NB4 (cell line): Measurements from ENCODE around the gene CDK11B.

ENCODE experiments used
- CTCF ChIP-seq: IDR thresholded peaks from one replicate; pipeline ENCODE4 v1.5.1; 2012; ENCODE audit warnings: low read depth, low read length
- MYC ChIP-seq: IDR thresholded peaks from 2 replicates; pipeline ENCODE4 v1.6.1; 2011; ENCODE audit warnings: low read depth, low read length
- POLR2A ChIP-seq: IDR thresholded peaks from 2 replicates; pipeline ENCODE4 v1.6.1; 2011; ENCODE audit warnings: mild to moderate bottlenecking; ENCODE audit not compliant: insufficient read length; ENCODE audit errors: extremely low read depth
- TF ChIP-seq, protein P1 (sequence below): IDR thresholded peaks from 2 replicates; pipeline ENCODE4 v1.6.1; 2011; ENCODE audit warnings: low read depth, low read length

DNA sequence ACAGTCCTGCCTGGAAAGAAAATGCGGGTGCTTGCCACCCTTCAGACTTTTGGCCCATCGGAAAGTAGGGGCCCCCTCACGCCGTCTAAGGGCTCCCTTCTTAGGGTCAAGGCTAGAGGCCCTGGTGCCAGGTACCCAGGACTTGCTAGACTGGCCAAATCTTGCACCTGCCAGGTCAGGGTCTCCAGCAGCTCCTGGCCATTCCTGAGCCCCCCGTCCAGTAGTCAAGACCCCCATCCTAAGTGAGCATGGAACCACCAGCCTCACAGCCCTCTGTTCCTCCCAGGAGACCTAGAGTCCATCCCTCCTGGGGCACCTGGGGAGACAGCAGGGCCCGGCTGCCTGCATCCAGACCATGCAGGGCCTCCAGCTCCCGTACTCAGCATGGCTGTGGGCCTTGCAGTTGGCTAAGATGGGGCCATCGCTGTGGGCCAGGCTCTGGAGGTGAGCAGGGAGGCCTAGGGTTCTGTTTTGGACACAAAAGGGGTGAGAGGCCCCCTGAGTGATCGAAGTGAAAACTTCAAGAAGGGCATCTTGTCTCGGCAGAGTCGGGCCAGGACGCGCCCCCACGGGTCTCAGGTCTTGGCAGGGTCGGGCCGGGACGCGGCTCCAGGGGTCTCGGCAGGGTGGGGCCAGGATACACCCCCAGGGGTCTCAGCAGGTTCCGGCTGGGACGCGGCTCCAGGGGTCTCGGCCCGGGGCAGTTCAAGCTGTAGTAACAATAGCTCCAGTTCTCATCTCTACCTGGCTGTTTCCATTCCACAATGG, 64.8 kb downstream of the CDK11B start:
- no peak for TF ChIP-seq CTCF
- TF ChIP-seq MYC = no peak
- TF ChIP-seq, protein P1, sequence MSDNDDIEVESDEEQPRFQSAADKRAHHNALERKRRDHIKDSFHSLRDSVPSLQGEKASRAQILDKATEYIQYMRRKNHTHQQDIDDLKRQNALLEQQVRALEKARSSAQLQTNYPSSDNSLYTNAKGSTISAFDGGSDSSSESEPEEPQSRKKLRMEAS = no peak
- TF ChIP-seq POLR2A = no peak
